DMS 273 (cell line): ENCODE measurements around the gene ARHGAP18.

Source experiments
- DNase-seq: peaks from one replicate; lab custom pipeline; 2025; ENCODE audit not compliant: unreplicated experiment; lab: John Stamatoyannopoulos, UW

ARHGAP18 gene

GRCh38 chr6:129645830-129646579 lies 64.0 kb downstream of the ARHGAP18 start:
- DNase-seq = no peak

- no peak for DNase-seq
These were observed 64.7 kb downstream of the ARHGAP18 start for GRCh38 chr6:129645106-129645829.

- no peak for DNase-seq
These were observed 65.4 kb downstream of the ARHGAP18 start for GRCh38 chr6:129644567-129645015.

- no peak for DNase-seq
These were observed 66.0 kb downstream of the ARHGAP18 start for GRCh38 chr6:129643968-129644367.

- DNase-seq = no peak
These were observed 66.8 kb downstream of the ARHGAP18 start for GRCh38 chr6:129643176-129643575.

GRCh38 chr6:129642322-129642721 lies 67.7 kb downstream of the ARHGAP18 start:
- DNase-seq = no peak

- DNase-seq = no peak
These were observed 68.6 kb downstream of the ARHGAP18 start for GRCh38 chr6:129641344-129641743.

GRCh38 chr6:129638686-129639085 lies 71.3 kb downstream of the ARHGAP18 start:
- no peak for DNase-seq

- no peak for DNase-seq
These were observed 71.8 kb downstream of the ARHGAP18 start for GRCh38 chr6:129638055-129638684.

GRCh38 chr6:129637340-129638054 lies 72.5 kb downstream of the ARHGAP18 start:
- DNase-seq = no peak

- DNase-seq = no peak
These were observed 74.4 kb downstream of the ARHGAP18 start for GRCh38 chr6:129635396-129636130.

GRCh38 chr6:129634411-129635230 lies 75.4 kb downstream of the ARHGAP18 start:
- DNase-seq = no peak

GRCh38 chr6:129633529-129633928 lies 76.4 kb downstream of the ARHGAP18 start:
- no peak for DNase-seq

- DNase-seq = peak; percentile 19
These were observed 77.8 kb downstream of the ARHGAP18 start for GRCh38 chr6:129632172-129632613.

GRCh38 chr6:129631070-129631469 lies 78.9 kb downstream of the ARHGAP18 start:
- DNase-seq = no peak

GRCh38 chr6:129630596-129630995 lies 79.4 kb downstream of the ARHGAP18 start:
- DNase-seq = no peak

GRCh38 chr6:129628101-129628815 lies 81.7 kb downstream of the ARHGAP18 start:
- no peak for DNase-seq

GRCh38 chr6:129624488-129624887 lies 85.5 kb downstream of the ARHGAP18 start:
- no peak for DNase-seq
